ENCODE results near the gene GASK1A.
"Not testable (repeated sequence)": the region's sequence is repeated elsewhere in the genome, so short reads cannot be mapped to it uniquely, and the experiment has no call there.

The GASK1A gene

DNA sequence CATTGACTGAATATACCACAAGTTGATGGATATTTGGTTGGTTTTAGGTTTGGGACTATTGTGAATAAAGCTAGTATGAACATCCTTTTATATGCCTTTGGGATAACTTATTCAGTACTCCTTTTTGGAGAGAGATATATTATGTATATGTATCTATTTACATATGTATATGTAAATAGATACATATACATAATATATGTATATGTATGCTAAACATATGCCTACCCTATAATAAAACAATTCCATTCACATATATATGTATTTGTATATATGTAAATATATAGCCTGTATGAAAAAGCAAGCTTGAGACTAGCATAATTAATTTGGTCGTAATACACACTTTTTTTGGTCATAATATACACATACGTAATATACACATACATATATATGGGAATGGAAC is 15.8 kb upstream of the GASK1A start:
- in situ Hi-C loops (cut with MboI; ENCODE audit: low pct_unique_long_range_greater_than_20kb, low sequenced_read_pairs, unreplicated experiment), result loop anchor here (25.0 kb wide), 2 partner anchors 424 to 549 kb away; no protein-coding TSS in a partner anchor
- TF ChIP-seq CTCF (IDR thresholded peaks at IDR 0.05; ENCODE audit: extremely low read depth, insufficient read depth, missing control alignments), result no peak

DNA sequence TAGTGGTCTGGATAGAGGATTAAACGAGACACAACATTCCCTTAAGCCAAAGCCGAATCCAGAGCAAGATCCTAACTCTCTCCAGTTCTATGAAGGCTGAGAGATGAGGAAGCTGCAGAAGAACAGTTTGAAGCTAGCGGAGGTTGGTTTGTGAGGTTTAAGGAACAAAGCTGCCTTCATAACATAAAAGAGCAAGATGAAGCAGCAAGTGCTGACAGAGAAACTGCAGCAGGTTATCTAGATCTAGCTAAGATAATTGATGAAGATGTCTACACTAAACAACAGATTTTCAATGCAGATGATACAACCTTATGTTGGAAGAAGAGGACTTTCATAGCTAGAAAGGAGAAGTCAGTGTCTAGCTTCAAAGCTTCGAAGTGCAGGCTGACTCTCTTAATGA is 14.8 kb upstream of the GASK1A start:
- in situ Hi-C loops (cut with MboI; ENCODE audit: low pct_unique_long_range_greater_than_20kb, low sequenced_read_pairs, unreplicated experiment), result loop anchor here (25.0 kb wide), 2 partner anchors 423 to 548 kb away; no protein-coding TSS in a partner anchor
- no peak for TF ChIP-seq CTCF (IDR thresholded peaks at IDR 0.05; ENCODE audit: extremely low read depth, insufficient read depth, missing control alignments)
- no peak for DNase-seq (ENCODE audit: low spot score)

More for the DNA sequence above, 15.8 kb upstream of the GASK1A start:
- DNase-seq (ENCODE audit: low spot score), result no peak

GRCh38 chr3:42970557-42970956 is 8.6 kb upstream of the GASK1A start:
- no peak for TF ChIP-seq CTCF (IDR thresholded peaks at IDR 0.05; ENCODE audit: extremely low read depth, insufficient read depth, missing control alignments)
- DNase-seq (ENCODE audit: low spot score), result no peak
- in situ Hi-C loops (cut with MboI; ENCODE audit: low pct_unique_long_range_greater_than_20kb, low sequenced_read_pairs, unreplicated experiment), result loop anchor here (25.0 kb wide), 2 partner anchors 417 to 542 kb away; no protein-coding TSS in a partner anchor

DNA sequence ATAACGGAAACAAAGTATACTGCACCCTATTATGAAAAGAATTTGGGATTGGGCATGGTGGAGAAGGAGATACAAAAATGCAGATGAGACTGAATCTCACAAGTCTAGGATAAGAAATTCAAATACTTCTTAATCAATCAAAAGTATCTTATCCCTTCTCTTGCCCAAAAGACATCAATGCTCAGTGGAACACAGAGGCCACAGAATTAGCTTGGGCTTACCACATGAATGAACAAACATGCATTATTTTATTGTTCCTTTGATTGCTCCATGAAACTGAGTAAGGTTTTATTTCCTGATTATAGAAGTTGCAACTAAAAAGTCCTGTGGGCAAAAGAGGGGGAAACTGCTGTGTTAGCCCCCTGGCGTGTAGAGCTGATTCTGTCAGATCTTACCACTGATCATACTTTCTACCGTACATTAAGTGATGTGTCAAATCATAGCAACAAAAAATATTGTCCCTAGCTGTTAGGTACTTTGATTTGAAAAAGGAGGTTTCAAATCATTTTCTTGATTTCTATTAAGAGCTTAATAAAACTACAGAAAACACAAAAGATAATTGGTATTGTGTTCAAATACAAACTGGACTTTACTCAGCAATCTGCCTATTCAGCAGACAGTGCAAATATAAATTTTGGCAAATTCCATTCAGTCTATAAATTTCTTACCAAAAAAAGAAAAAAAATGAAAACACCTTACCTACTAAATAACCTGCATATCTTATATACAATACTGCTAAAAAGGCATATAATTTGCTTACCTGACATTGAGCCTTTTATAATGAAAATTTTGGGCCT is 7.9 kb upstream of the GASK1A start:
- no peak for DNase-seq (ENCODE audit: low spot score)
- in situ Hi-C loops (cut with MboI; ENCODE audit: low pct_unique_long_range_greater_than_20kb, low sequenced_read_pairs, unreplicated experiment), result loop anchor here (25.0 kb wide), 2 partner anchors 416 to 541 kb away; no protein-coding TSS in a partner anchor
- no peak for TF ChIP-seq CTCF (IDR thresholded peaks at IDR 0.05; ENCODE audit: extremely low read depth, insufficient read depth, missing control alignments)

GRCh38 chr3:42974906-42975305 is 4.2 kb upstream of the GASK1A start:
- not testable (repeated sequence) for DNase-seq (ENCODE audit: low spot score)
- in situ Hi-C loops (cut with MboI; ENCODE audit: low pct_unique_long_range_greater_than_20kb, low sequenced_read_pairs, unreplicated experiment), result loop anchor here (25.0 kb wide), 2 partner anchors 412 to 537 kb away; no protein-coding TSS in a partner anchor

DNA sequence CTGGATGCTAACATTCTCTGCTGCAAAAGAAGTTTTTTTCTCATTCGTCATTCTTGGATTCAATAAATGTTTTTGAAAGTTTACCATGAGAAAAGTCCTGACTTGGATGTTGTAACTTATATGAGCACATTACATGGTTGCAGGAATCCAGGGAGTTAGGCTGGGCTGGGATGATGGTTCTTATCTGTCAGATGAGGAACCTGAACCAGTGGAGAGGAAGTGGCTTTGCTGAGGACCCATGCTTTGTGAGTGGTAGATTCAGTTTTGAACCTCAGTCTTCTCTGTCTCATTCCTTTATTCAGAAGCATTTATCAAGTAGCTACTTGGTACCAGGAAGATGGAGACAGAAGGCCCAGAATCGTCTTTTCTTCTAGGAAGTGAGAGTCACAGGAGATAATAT is 3.7 kb upstream of the GASK1A start:
- DNase-seq (ENCODE audit: low spot score), result no peak
- TF ChIP-seq CTCF (IDR thresholded peaks at IDR 0.05; ENCODE audit: extremely low read depth, insufficient read depth, missing control alignments), result no peak
- in situ Hi-C loops (cut with MboI; ENCODE audit: low pct_unique_long_range_greater_than_20kb, low sequenced_read_pairs, unreplicated experiment), result no loop called here

- no peak for DNase-seq (ENCODE audit: low spot score)
- no peak for TF ChIP-seq CTCF (IDR thresholded peaks at IDR 0.05; ENCODE audit: extremely low read depth, insufficient read depth, missing control alignments)
- in situ Hi-C loops (cut with MboI; ENCODE audit: low pct_unique_long_range_greater_than_20kb, low sequenced_read_pairs, unreplicated experiment), result no loop called here
Observed at GRCh38 chr3:42975955-42976354, 3.2 kb upstream of the GASK1A start.

Measured in GM13977 (cell line).